H1 (cell line): Measurements from ENCODE around the gene SSTR3. TPM values are rescaled to one million over a fixed set of nuclear protein-coding genes. Genes with fewer than 3 reads are reported as not detected.

Experiments used
- CTCF ChIA-PET: fragments of 300-600 bp; sonication (Branson Sonifier 250); formaldehyde crosslinking; loops from one replicate; lab custom pipeline; 2021; ENCODE audit not compliant: partially characterized antibody; lab: Charles Lee
- POLR2A ChIA-PET: fragments of 300-600 bp; sonication (Branson Sonifier 250); formaldehyde crosslinking; loops from one replicate; lab custom pipeline; 2021; ENCODE audit warnings: inconsistent platforms; ENCODE audit not compliant: partially characterized antibody; lab: Charles Lee
- DNase-seq, 2 experiments: peaks; one replicate each; pipeline versions ENCODE4 v3.0.0 to v3.0.0-alpha.2; 2010 to 2022; ENCODE audit warnings: low spot score in 2 of 2, low read depth in 1 of 2, mixed read lengths in 1 of 2
- FAIRE-seq: peaks from 2 replicates; lab custom pipeline; 2011; peaks lifted over from hg19 to GRCh38; lab: Jason Lieb, UNC
- H2AFZ ChIP-seq: 2 replicates; pipeline ENCODE4 v1.8.1; 2012; ENCODE audit warnings: low read length, inconsistent platforms
- H2AK5ac ChIP-seq: 2 replicates; pipeline ENCODE4 v1.6.1; 2013; ENCODE audit warnings: low read depth, low read length
- H2BK120ac ChIP-seq: replicated peaks from 2 replicates; pipeline ENCODE3; 2013; ENCODE audit warnings: low read depth, low read length, inconsistent platforms
- H2BK12ac ChIP-seq: 2 replicates; pipeline ENCODE4 v1.6.1; 2013; ENCODE audit warnings: low read depth, low read length
- H2BK15ac ChIP-seq: 2 replicates; pipeline ENCODE4 v1.6.1; 2013; ENCODE audit warnings: low read length
- H2BK20ac ChIP-seq: 2 replicates; pipeline ENCODE4 v1.6.1; 2013; ENCODE audit warnings: low read length
- H2BK5ac ChIP-seq: 2 replicates; pipeline ENCODE4 v1.6.1; 2013; ENCODE audit warnings: low read depth, low read length
- H3K14ac ChIP-seq: 2 replicates; pipeline ENCODE4 v1.6.1; 2013; ENCODE audit warnings: inconsistent platforms; ENCODE audit not compliant: insufficient read length
- H3K18ac ChIP-seq: 2 replicates; pipeline ENCODE4 v1.6.1; 2013; ENCODE audit warnings: low read length; ENCODE audit errors: extremely low read depth
- H3K23ac ChIP-seq: 2 replicates; pipeline ENCODE4 v1.6.1; 2013; ENCODE audit warnings: inconsistent platforms; ENCODE audit not compliant: insufficient read length
- H3K23me2 ChIP-seq: 2 replicates; pipeline ENCODE4 v1.6.1; 2013; ENCODE audit warnings: low read depth, low read length
- H3K27ac ChIP-seq: 2 replicates; pipeline ENCODE4 v1.6.1; 2011; ENCODE audit warnings: low read depth, low read length, inconsistent platforms
- H3K27me3 ChIP-seq, 4 experiments: replicated peaks in 1 of 4; 1 replicate in 1 of 4; 2 replicates in 3 of 4; pipeline versions ENCODE4 v1.6.1 to v1.8.1; 2011 to 2013; ENCODE audit warnings: low read length in 3 of 4, mild to moderate bottlenecking in 3 of 4, inconsistent platforms in 2 of 4, mixed read lengths in 2 of 4, moderate library complexity in 1 of 4; ENCODE audit not compliant: control insufficient read depth in 3 of 4, insufficient read depth in 3 of 4; ENCODE audit errors: extremely low read depth in 1 of 4
- H3K36me3 ChIP-seq, 4 experiments: 2 replicates each; pipeline versions ENCODE4 v1.6.1 to v1.8.1; 2011 to 2013; ENCODE audit warnings: mild to moderate bottlenecking in 4 of 4, low read length in 3 of 4, moderate library complexity in 2 of 4, control low read depth in 1 of 4, inconsistent platforms in 1 of 4; ENCODE audit not compliant: insufficient read depth in 4 of 4, control insufficient read depth in 2 of 4
- H3K4ac ChIP-seq: replicated peaks from 2 replicates; pipeline ENCODE3; 2013; ENCODE audit warnings: low read length, low read depth, mixed read lengths, inconsistent platforms; ENCODE audit not compliant: insufficient read length
- H3K4me1 ChIP-seq, 4 experiments: replicated peaks in 1 of 4; 1 replicate in 1 of 4; 2 replicates in 3 of 4; pipeline versions ENCODE4 v1.6.1 to v1.8.1; 2011 to 2013; ENCODE audit warnings: low read length in 3 of 4, inconsistent platforms in 2 of 4, mixed read lengths in 1 of 4; ENCODE audit not compliant: insufficient read depth in 4 of 4, control insufficient read depth in 3 of 4
- H3K4me2 ChIP-seq, 2 experiments: 2 replicates each; pipeline versions ENCODE4 v1.6.1 to v1.8.1; 2011 to 2013; ENCODE audit warnings: low read depth in 2 of 2, low read length in 2 of 2, control low read depth in 1 of 2, inconsistent platforms in 1 of 2, mild to moderate bottlenecking in 1 of 2; ENCODE audit not compliant: insufficient read depth in 1 of 2
- H3K4me3 ChIP-seq, 4 experiments: fragments of 200-600, 300-600 bp in 1 of 4; sonication (generic), shearing (Covaris generic), sonication (Bioruptor Twin) in 1 of 4; 2 replicates each; pipeline versions ENCODE4 v1.5.1 to v1.8.1; 2011 to 2016; ENCODE audit warnings: low read length in 4 of 4, low read depth in 3 of 4, control low read depth in 2 of 4, inconsistent platforms in 2 of 4, mild to moderate bottlenecking in 2 of 4, mixed read lengths in 1 of 4, moderate library complexity in 1 of 4; ENCODE audit not compliant: insufficient read depth in 2 of 4; ENCODE audit errors: extremely low read depth in 1 of 4
- H3K56ac ChIP-seq: replicated peaks from 2 replicates; pipeline ENCODE3; 2013; ENCODE audit warnings: low read depth, mild to moderate bottlenecking, mixed read lengths, low read length, inconsistent platforms; ENCODE audit not compliant: insufficient read length
- H3K79me1 ChIP-seq: 2 replicates; pipeline ENCODE4 v1.6.1; 2013; ENCODE audit warnings: low read depth, low read length, control low read depth
- H3K79me2 ChIP-seq, 2 experiments: 2 replicates each; pipeline versions ENCODE4 v1.6.1 to v1.8.1; 2012 to 2013; ENCODE audit warnings: low read length in 2 of 2, mild to moderate bottlenecking in 2 of 2, inconsistent platforms in 1 of 2; ENCODE audit not compliant: insufficient read depth in 2 of 2, control insufficient read depth in 1 of 2
- H3K9ac ChIP-seq, 4 experiments: replicated peaks in 1 of 4; 1 replicate in 1 of 4; 2 replicates in 3 of 4; pipeline versions ENCODE4 v1.6.1 to v1.8.1; 2011 to 2013; ENCODE audit warnings: low read depth in 3 of 4, low read length in 3 of 4, control low read depth in 2 of 4, mild to moderate bottlenecking in 2 of 4, moderate library complexity in 2 of 4, inconsistent platforms in 1 of 4; ENCODE audit errors: extremely low read depth in 1 of 4
- H3K9me3 ChIP-seq, 2 experiments: 2 replicates each; pipeline versions ENCODE4 v1.6.1 to v1.8.1; 2012 to 2013; ENCODE audit warnings: mild to moderate bottlenecking in 2 of 2, moderate library complexity in 2 of 2, control low read depth in 1 of 2, inconsistent platforms in 1 of 2, low read depth in 1 of 2, low read length in 1 of 2, mixed read lengths in 1 of 2; ENCODE audit not compliant: insufficient read depth in 2 of 2
- H4K20me1 ChIP-seq, 2 experiments: replicated peaks in 1 of 2; 2 replicates each; pipeline versions ENCODE3 to v1.8.1; 2011 to 2013; ENCODE audit warnings: inconsistent platforms in 2 of 2, low read length in 2 of 2, mild to moderate bottlenecking in 1 of 2; ENCODE audit not compliant: insufficient read depth in 2 of 2, control insufficient read depth in 1 of 2
- H4K5ac ChIP-seq: 2 replicates; pipeline ENCODE4 v1.6.1; 2013; ENCODE audit warnings: low read length, low read depth, mixed read lengths, inconsistent platforms; ENCODE audit not compliant: insufficient read length
- H4K8ac ChIP-seq: 2 replicates; pipeline ENCODE4 v1.8.0; 2013; ENCODE audit warnings: mild to moderate bottlenecking, moderate library complexity, low read length, inconsistent platforms; ENCODE audit not compliant: insufficient read depth; ENCODE audit errors: extremely low read depth
- H4K91ac ChIP-seq: replicated peaks from 2 replicates; pipeline ENCODE3; 2013; ENCODE audit warnings: low read length, mixed read lengths, inconsistent platforms; ENCODE audit not compliant: insufficient read length
- JUND ChIP-seq: IDR thresholded peaks from 2 replicates; pipeline ENCODE4 v1.6.1; 2011; ENCODE audit warnings: mild to moderate bottlenecking, improper control_type of control experiment, low read length
- WGBS, 2 experiments: shearing (Covaris generic) in 1 of 2; methylation state at CpG; one replicate each; pipeline versions ENCODE4 v1.1.6 to v1.1.7; 2013 to 2015; ENCODE audit warnings: low lambda C conversion rate in 2 of 2, mixed read lengths in 2 of 2, inconsistent platforms in 1 of 2, low coverage in 1 of 2, missing lambda C conversion rate in 1 of 2; ENCODE audit not compliant: insufficient replicate concordance in 2 of 2, insufficient coverage in 1 of 2, insufficient read length in 1 of 2; ENCODE audit errors: extremely low coverage in 1 of 2, missing lambda C conversion rate in 1 of 2; 5-methylcytosine and 5-hydroxymethylcytosine counted together
- polyA plus RNA-seq, 7 experiments: library from polyadenylated mRNA; depleted of rRNA in 3 of 7; stranded (reverse) in 5 of 7; unstranded in 2 of 7; fragments of >200 nt in 5 of 7; fragments of 200-250 nt in 2 of 7; gene quantifications; 1 replicate in 5 of 7; 2 replicates in 1 of 7; 4 replicates in 1 of 7; pipeline versions ENCODE4 v1.2.1 to v1.2.3, GENCODE V29; 2011 to 2013; ENCODE audit warnings: missing spikeins in 2 of 7, mixed read lengths in 2 of 7
- total RNA-seq: library from RNA; stranded (reverse); fragmentation: NEBNext Ultra II Directional; extraction: Animal tissue kit (Norgen Biotek cat#: 25700); gene quantifications from 2 replicates; pipeline ENCODE4 v1.2.1, GENCODE V29; 2021
- TF ChIP-seq, protein P1 (sequence below): IDR thresholded peaks from 2 replicates; pipeline ENCODE4 v1.6.1; 2011; ENCODE audit warnings: low read depth, mild to moderate bottlenecking, low read length; ENCODE audit not compliant: insufficient read depth

The SSTR3 gene
- total and polyA plus RNA-seq, 2 of the 8 experiments (the other 6 are each of a cell fraction or from before 2014, with no cell fraction given): 0.22 to 0.77 TPM

DNA sequence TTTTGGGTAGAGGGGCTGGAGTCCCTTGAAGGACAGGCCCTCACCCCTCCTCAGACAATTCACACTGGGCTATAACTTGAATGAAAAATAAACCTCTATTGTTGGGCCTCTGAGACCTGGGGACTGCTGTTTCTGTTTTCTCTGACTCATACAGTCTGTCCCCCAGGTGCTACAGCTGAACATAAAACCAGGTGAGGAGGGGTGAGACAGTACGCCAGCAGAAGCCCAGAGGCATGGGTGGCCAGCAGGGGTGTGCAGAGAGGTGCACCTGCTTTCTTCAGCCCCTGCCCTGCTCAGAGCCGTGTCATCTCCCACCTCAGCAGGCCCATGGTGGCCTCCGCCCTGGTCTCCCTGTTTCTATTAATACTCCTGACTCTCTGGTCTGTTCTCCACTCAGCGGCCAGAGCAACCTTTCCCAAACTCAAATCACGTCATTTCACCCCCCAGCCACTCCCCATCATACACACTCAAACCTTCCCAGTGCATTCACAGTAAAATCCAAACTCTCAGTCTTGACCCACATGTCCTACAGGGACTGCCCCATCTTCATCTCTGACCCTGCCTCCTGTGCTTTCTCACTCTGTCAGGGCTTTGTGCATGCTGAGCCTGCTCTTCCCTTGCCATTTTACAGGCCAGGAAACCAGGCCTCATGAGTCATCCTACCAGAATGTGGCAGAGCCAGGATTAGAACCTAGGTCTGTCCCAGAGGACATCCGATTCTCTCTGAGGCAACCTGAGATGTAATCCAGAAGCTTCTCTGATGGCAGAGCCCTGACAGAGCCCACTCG, 57.2 kb downstream of the SSTR3 start:
- peak overlapping the region; percentile 54 for H4K91ac ChIP-seq
- no peaks in the 10 kb centered on the region for H3K36me3 ChIP-seq
- DNase-seq (no peak), FAIRE-seq (no peak)
- H2BK12ac ChIP-seq: no peak overlapping the region
- no peak overlapping the region for H2BK120ac ChIP-seq
- H3K14ac ChIP-seq: no peak overlapping the region
- H4K8ac ChIP-seq: no peak overlapping the region
- no peak overlapping the region for H2BK20ac ChIP-seq
- H3K27ac ChIP-seq: no peak overlapping the region
- H3K23ac ChIP-seq: no peak overlapping the region
- no peak overlapping the region for H2BK5ac ChIP-seq
- H2BK15ac ChIP-seq: no peak overlapping the region
- H3K4me1 ChIP-seq: no peaks in the 10 kb centered on the region; a peak in 2 of 7 replicates
- no peaks in the 10 kb centered on the region for H3K9me3 ChIP-seq
- no peak overlapping the region for H2AFZ ChIP-seq
- H2AK5ac ChIP-seq: no peak overlapping the region
- H3K9ac ChIP-seq: no peak overlapping the region
- H3K4me2 ChIP-seq: no peak overlapping the region
- H3K4ac ChIP-seq: no peak overlapping the region
- no peak overlapping the region for H3K18ac ChIP-seq
- H3K27me3 ChIP-seq: no peaks in the 10 kb centered on the region
- ChIA-PET CTCF (interaction anchor here (0.5 to 0.9 kb wide), 2 partner anchors 68 to 291 kb away, joined by 3 to 4 read pairs; no protein-coding TSS in a partner anchor), POLR2A (no interaction called here)
- no peaks in the 10 kb centered on the region for H3K79me2 ChIP-seq
- H3K56ac ChIP-seq: no peak overlapping the region
- no peaks in the 10 kb centered on the region for H4K20me1 ChIP-seq
- no peak overlapping the region for H3K4me3 ChIP-seq
- H3K23me2 ChIP-seq: no peaks in the 10 kb centered on the region
- TF ChIP-seq JUND: 0 out of 2 replicates have a peak, but pooled peaks have one; percentile 49
- TF ChIP-seq, protein P1, sequence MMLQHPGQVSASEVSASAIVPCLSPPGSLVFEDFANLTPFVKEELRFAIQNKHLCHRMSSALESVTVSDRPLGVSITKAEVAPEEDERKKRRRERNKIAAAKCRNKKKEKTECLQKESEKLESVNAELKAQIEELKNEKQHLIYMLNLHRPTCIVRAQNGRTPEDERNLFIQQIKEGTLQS: no peak
- H3K79me1 ChIP-seq: no peaks in the 10 kb centered on the region
- H4K5ac ChIP-seq: no peak overlapping the region
- 74% methylated on average over 7 of the region's 7 CpGs; no CpG with 5 or more reads in 1 of the 2 experiments for WGBS, 2 experiments
